HG02885 (cell line): ENCODE results near the gene C3orf62.
"Not testable (repeated sequence)": the region's sequence is repeated elsewhere in the genome, so short reads cannot be mapped to it uniquely, and the experiment has no call there.

Experiments
- ATAC-seq: cut with Tn5 transposase; IDR thresholded peaks from one replicate; pipeline ENCODE4 v1.9.1; 2021; ENCODE audit warnings: mild to moderate bottlenecking; ENCODE audit not compliant: unreplicated experiment, poor library complexity

The C3orf62 gene

GRCh38 chr3:49270156-49270500 lies 6.9 kb downstream of the C3orf62 start:
- ATAC-seq = no peak

DNA sequence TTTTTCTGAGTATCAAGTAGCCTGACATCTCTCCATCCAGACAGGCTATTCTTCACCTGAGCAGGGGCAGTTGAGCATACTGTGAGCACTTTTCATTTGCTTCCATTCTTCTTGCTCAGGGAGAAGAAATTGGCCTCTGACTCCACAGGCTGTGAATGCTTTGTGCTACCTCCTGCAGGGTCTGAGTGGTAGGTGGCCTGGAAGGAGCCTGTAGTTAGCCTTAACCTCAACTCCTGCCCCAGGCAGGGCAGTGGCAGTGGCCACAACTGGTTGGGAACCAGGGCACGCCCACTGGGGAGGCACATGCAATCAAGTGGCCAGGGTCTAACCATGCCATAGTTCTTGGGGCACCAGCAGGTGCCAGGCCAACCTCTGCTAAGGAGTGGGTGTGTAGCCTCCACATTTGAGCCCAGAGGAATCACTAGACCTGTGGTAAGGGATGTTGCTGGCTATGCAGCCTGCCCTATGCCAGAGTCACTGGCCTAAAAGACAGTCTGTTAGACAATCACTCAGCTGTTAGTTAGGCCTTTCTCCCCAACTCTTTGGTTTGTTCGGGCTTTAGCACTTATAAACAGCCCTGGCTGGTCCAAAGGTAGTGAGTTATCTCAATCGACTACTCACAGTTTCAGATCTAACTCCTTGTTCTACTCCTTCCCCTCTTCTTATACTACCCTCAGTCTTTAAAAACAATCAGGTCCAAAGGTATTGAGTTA lies 7.4 kb downstream of the C3orf62 start:
- no peak for ATAC-seq

DNA sequence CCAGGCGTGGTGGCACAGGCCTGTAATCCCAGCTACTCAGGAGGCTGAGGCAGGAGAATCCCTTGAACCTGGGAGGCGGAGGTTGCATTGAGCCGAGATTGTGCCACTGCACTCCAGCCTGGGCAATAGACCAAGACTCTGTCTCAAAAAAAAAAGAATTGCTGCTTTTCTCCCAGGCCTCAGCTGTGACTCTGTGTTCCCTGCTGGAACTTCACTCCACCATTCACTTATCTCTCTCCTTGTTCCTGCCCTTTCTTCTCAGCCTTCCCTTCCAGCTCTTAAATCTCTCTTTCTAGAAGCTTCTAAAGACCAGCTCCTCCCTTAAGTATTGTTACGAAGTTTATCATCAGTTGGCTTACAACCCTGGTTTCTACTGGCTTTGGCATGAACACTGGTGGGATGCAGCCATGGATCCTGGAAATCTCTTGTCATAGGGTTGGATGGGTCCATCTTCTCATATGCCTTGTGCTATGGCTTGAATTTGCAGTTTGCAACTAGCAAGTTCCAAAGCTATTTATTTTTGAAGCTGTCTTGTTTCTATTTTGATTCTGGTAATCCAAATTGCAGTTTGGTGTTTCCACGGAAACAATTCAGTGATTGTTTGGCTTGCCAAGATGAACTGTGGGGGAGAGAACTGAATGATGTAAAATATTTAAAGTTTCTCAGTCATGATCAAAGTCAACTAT lies 10.5 kb downstream of the C3orf62 start:
- no peak for ATAC-seq

DNA sequence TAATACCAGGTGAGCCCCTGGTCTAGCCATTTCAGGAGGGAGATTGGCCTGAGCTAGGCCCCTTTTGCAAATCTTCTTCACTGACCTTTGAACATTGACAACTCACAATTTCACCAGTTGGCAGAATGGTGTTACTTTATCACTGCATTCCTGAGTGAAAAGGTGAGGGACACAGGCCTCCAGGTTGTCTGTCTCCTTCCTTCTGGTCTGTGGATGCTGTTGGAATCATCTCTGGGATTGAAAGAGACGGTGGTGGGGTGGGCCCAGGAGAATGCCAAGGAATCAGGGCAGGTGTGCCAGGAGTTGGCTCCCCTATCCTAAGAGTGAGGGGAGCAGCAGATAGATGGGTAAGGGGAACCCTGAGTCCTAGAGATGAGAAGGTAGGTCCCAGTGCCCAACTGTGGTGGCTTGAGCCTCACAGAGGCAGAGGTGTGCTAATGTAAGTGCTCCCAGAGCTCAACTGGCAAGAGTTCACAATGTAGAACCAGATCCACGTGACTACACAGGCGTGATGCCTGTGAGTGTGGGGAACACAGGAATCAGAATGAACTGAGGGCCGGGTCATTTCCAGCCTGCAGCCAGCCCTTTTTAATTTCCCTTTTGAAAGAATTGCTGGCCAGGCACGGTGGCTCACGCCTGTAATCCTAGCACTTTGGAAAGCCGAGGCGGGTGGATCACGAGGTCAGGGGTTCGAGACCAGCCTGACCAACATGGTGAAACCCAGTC lies 11.2 kb downstream of the C3orf62 start:
- no peak for ATAC-seq

DNA sequence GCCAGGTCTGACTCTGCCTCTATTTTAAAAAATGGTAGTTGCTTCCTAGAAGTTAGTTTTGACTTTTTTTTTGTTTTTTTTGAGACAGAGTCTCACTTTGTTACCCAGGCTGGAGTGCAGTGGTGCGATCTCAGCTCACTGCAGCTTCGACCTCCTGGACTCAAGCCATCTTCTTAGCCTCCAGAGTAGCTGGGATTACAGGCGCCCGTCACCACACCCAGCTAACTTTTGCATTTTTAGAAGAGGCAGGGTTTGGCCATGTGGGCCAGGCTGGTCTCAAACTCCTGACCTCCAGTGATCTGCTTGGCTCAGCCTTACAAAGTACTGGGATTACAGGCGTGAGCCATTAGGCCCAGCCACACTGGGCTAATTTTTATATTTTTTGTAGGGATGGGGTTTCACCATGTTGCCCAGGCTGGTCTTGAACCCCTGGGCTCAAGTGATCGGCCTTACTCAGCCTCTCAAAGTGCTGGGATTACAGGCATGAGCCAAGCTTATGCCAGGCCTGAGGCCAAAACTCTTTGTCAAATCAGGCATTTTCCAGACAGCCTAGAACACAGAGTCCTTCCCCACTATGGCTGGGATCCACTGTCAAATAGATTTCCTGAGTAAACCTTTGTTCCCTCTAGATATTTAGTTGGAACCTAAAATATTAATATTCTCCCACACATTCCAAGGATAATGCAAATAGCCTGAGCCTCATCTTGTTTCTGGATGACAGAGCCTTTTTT lies 13.7 kb downstream of the C3orf62 start:
- no peak for ATAC-seq

DNA sequence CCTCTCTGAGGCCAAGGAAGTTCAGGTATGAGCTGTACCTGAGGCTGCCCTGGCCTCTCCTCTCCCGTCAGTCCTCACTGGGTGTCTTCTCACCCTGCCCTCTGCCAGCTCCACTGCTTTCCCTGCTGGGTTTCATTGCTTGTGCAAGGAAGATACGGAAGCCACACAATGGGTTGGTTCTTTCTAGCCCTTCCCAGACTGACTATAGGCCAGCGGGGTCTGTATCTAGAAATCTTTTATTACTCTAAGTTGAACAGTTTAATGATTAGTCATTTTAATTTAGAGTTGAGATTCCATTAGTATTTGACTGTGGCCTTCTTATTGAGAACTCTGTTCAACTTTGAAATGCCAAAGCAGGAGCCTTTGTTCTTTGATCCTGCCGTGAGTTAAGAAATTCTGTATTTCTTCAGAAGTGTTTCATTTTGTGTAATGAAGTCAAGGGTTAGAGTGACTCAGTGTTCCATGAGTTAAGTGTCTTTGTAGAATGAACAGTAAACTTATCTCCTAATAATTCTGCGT lies 16.2 kb downstream of the C3orf62 start:
- no peak for ATAC-seq

DNA sequence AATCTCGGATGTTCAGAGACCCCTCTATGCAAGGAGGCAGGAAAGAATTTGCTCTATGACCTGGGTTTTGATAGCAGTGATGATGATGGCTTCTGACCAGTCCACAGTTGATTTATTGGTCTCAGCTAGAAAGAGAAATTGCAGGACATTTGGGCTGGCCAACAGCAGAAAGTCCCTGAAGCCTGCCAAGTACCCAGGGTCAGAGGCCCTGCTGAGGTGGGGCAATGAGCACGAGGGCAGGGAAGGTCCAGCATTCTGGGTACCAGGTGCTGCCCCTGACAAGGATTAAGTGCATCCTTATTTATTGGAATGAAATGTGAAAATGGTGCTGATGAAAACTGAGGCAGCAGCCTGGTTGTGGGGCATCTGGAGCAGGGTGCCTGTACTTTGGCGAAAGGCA lies 19.8 kb downstream of the C3orf62 start:
- ATAC-seq = no peak

- ATAC-seq = no peak
Measured at GRCh38 chr3:49255718-49256511, 21.1 kb downstream of the C3orf62 start.

- no peak for ATAC-seq
Measured at GRCh38 chr3:49255112-49255511, 21.9 kb downstream of the C3orf62 start.

GRCh38 chr3:49253512-49253911 lies 23.5 kb downstream of the C3orf62 start:
- ATAC-seq = no peak

DNA sequence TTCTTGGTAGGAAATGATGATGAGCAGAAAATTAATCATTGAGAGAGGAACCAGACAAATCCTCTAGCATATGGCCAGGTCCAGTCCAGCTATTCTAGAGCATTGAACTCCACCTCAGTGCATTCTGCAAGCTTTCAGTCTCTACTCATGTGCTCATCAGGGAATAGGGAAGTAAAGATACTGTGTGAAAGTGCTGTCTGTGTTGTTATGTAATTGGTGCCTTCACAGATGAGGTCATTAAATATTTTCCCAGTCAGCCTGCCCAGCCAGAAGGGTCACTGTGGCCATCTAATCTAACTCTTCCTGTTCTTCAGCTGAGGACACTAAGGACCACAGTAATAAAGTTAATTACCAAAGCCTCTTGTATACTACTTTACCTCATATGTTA lies 28.2 kb downstream of the C3orf62 start:
- ATAC-seq = no peak

GRCh38 chr3:49244581-49245205 lies 32.3 kb downstream of the C3orf62 start:
- ATAC-seq = no peak

DNA sequence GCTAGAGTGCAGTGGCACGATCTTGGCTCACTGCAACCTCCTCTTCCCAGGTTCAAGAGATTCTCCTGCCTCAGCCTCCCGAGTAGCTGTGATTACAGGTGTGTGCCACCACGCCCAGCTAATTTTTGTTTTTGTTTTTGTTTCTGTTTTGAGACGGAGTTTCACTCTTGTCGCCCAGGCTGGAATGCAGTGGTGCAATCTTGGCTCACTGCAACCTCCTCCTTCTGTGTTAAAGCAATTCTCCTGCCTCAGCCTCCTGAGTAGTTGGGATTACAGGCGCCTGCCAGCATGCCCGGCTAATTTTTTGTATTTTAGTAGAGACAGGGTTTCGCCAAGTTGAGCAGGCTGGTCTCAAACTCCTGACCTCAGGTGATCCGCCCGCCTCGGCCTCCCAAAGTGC lies 36.9 kb downstream of the C3orf62 start:
- ATAC-seq = not testable (repeated sequence)

DNA sequence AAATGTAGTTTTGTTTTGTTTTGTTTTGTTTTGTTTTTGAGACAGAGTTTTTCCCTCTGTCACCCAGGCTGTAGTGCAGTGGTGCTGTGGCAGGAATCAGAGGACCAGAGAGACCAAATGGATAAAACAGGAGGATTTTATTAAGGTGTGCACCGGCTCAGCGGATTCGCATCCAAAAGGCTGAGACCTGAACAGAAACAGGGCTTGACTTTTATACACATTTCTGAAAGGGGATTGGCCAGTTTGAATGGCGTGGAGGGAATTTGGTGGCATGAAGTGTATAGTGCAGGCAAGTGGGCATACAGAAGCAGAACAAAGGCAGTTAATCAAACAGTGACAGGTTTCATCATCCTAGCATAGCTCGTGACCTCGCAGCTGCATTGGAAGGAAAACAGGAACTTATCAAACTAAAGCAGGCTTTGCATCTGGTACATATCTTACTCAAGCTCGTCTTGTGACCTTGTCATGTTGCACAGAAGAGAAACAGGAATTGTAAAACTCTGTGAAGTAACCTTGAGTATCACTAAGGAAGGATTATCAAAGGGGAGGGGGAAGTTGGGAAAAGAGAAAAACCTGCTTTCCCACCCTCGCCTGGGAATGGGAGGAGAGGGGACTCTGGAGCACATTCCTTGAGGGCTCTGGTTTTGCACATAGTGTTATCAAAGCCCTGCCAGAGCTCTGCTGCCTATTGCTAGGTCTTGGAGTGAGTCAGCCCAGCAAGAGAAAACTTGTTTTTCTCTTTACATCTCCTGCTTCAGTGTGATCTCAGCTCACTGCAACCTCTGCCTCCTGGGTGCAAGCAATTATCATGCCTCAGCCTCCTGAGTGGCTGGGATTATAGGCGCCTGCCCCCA lies 38.5 kb downstream of the C3orf62 start:
- ATAC-seq = no peak

GRCh38 chr3:49237344-49237743 lies 39.7 kb downstream of the C3orf62 start:
- no peak for ATAC-seq

DNA sequence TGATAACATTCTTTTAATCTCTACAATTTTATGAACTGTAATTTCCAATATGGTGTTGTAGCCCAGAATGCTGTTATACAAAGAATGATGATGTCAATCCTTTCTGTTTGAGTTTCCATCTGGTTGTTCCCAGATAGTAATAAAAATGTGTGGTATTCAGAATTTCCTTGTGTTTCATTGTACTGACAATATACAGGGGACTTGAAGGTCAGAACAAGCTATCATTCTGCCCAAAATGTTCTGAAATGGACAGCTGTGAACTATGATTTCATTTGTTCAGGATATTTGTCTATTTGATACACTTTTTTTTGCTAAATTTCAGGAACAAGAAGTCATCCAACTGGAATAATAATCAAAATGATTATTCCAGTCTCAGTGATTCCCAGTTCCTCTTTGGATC lies 40.8 kb downstream of the C3orf62 start:
- no peak for ATAC-seq

DNA sequence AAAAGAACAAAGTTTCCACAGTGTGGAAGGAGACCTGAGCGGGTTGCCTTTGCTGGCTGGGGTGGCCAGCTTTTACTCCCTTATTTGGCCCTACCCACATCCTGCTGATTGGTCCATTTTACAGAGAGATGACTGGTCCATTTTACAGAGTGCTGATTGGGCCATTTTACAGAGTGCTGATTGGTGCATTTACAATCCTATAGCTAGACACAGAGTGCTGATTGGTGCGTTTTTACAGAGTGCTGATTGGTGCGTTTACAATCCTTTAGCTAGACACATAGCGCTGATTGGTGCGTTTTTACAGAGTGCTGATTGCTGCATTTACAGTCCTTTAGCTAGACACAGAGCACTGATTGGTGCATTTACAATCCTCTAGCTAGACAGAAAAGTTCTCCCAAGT lies 48.2 kb downstream of the C3orf62 start:
- not testable (repeated sequence) for ATAC-seq

DNA sequence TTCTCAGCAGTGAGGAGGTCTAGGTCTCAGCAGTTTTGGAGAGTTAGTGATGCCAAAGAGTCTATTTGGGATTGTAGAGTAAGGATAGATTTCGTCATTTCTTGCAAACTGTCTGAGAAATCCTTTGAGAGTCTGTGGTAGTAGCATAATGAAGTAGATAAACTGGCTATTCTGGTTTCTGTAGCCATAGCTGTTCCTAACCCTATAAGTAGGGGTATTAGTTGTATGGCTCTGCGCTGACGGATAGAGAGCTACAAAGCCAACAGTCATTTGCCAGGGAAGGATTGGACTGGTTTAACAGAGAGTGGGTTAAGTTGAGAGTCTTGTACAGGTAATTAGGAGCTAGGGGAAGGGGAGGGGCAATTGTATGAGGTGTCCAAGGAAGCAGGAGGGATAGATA lies 55.0 kb downstream of the C3orf62 start:
- no peak for ATAC-seq
